LNCAP (cell line): ENCODE data around the gene SLC27A5.
A peak's percentile ranks its signal among the peaks of the same experiment; 100 is the strongest.

ENCODE experiments used
- CTCF ChIP-seq: fragments of 450-650 bp; IDR thresholded peaks from 2 replicates; pipeline ENCODE4 v1.5.1; 2017; ENCODE audit warnings: mild to moderate bottlenecking

SLC27A5 gene

GRCh38 chr19:58514564-58515022 is 2.8 kb upstream of the SLC27A5 start:
- TF ChIP-seq CTCF: no peak

GRCh38 chr19:58513694-58514563 is 2.1 kb upstream of the SLC27A5 start:
- TF ChIP-seq CTCF: peak; percentile 97

- no peak for TF ChIP-seq CTCF
These were observed 1.5 kb upstream of the SLC27A5 start for GRCh38 chr19:58513213-58513693.

GRCh38 chr19:58510084-58510862 is 1.5 kb downstream of the SLC27A5 start:
- no peak for TF ChIP-seq CTCF

GRCh38 chr19:58509731-58510083 is 2.1 kb downstream of the SLC27A5 start:
- no peak for TF ChIP-seq CTCF

GRCh38 chr19:58500242-58500641 is 11.6 kb downstream of the SLC27A5 start:
- no peak for TF ChIP-seq CTCF

GRCh38 chr19:58499021-58499927 is 12.5 kb downstream of the SLC27A5 start:
- no peak for TF ChIP-seq CTCF
